ENCODE data around the gene EPHA3.

DNA sequence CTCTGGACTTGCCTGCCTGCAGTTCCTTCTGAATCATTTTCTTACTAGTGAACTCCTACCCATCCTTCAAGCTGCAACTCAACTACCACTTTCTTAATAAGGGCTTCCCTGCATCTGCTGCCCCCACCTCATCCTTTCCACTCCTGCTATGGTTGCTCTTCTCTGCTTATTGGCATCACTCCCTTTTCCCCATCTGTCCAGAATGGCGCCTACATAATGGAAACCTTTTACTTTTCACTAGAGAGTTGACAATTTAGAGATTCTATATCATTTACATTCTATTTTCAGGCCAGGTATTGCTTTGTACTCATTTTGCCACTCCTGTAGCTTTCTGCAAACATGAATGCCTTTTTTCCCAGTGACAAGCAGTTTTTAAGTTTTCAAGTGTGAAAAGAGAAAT is 1.9 kb upstream of the EPHA3 start:
- TF ChIP-seq, protein P1, sequence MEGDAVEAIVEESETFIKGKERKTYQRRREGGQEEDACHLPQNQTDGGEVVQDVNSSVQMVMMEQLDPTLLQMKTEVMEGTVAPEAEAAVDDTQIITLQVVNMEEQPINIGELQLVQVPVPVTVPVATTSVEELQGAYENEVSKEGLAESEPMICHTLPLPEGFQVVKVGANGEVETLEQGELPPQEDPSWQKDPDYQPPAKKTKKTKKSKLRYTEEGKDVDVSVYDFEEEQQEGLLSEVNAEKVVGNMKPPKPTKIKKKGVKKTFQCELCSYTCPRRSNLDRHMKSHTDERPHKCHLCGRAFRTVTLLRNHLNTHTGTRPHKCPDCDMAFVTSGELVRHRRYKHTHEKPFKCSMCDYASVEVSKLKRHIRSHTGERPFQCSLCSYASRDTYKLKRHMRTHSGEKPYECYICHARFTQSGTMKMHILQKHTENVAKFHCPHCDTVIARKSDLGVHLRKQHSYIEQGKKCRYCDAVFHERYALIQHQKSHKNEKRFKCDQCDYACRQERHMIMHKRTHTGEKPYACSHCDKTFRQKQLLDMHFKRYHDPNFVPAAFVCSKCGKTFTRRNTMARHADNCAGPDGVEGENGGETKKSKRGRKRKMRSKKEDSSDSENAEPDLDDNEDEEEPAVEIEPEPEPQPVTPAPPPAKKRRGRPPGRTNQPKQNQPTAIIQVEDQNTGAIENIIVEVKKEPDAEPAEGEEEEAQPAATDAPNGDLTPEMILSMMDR (IDR thresholded peaks at IDR 0.05; ENCODE audit: low read length) = no peak
- TF ChIP-seq EZH2 (IDR thresholded peaks at IDR 0.05; ENCODE audit: borderline replicate concordance, low read length) = no peak

Measured in OCI-LY1 (cell line).